PC-3 (cell line): ENCODE measurements around the gene TSPEAR. TPM values are rescaled to one million over a fixed set of nuclear protein-coding genes. Genes with fewer than 3 reads are reported as not detected.
"Not testable (repeated sequence)": the region's sequence is repeated elsewhere in the genome, so short reads cannot be mapped to it uniquely, and the experiment has no call there.

Experiments
- ATAC-seq: fragments of 200-7000 bp; cut with Tn5 transposase; 2 replicates; pipeline ENCODE4 v1.9.1; 2020; ENCODE audit warnings: mild to moderate bottlenecking, moderate library complexity
- BruUV-seq: library from RNA; stranded (reverse); fragments of 400-500 nt; replicated peaks from 2 replicates; lab custom pipeline; 2021; lab: Mats Ljungman, UMichigan
- CTCF ChIA-PET: fragments of 300-600 bp; sonication (Branson Sonifier 250); formaldehyde crosslinking; loops from one replicate; lab custom pipeline; 2022; ENCODE audit warnings: antibody characterized with exemption; lab: Charles Lee
- POLR2A ChIA-PET: fragments of 300-600 bp; sonication (Branson Sonifier 250); formaldehyde crosslinking; loops from one replicate; lab custom pipeline; 2022; ENCODE audit warnings: antibody characterized with exemption; ENCODE audit not compliant: unreplicated experiment; lab: Charles Lee
- DNase-seq: peaks from one replicate; pipeline ENCODE4 v3.0.0-alpha.2; 2015
- H2AFZ ChIP-seq: fragments of 300-600 bp; sonication (generic); 2 replicates; pipeline ENCODE4 v1.6.0; 2016; ENCODE audit warnings: antibody characterized with exemption, low read length
- H3F3A ChIP-seq: fragments of 300-600 bp; sonication (generic); one replicate; pipeline ENCODE4 v1.6.0; 2017; ENCODE audit warnings: antibody characterized with exemption, low read length, control low read depth, mild to moderate bottlenecking; ENCODE audit not compliant: unreplicated experiment
- H3K27ac ChIP-seq: fragments of 300-600 bp; sonication (generic); 2 replicates; pipeline ENCODE4 v1.5.1; 2016; ENCODE audit warnings: mild to moderate bottlenecking, low read length
- H3K27me3 ChIP-seq: fragments of 300-600 bp; sonication (generic); 2 replicates; pipeline ENCODE4 v1.6.1; 2016; ENCODE audit warnings: low read length, mixed read lengths
- H3K36me3 ChIP-seq: fragments of 300-600 bp; sonication (generic); 2 replicates; pipeline ENCODE4 v1.6.1; 2016; ENCODE audit warnings: low read depth, mixed run types, low read length, mixed read lengths
- H3K4me1 ChIP-seq: fragments of 300-600 bp; sonication (generic); 2 replicates; pipeline ENCODE4 v1.5.1; 2016; ENCODE audit warnings: low read length; ENCODE audit not compliant: insufficient read depth
- H3K4me2 ChIP-seq: fragments of 300-600 bp; sonication (generic); 2 replicates; pipeline ENCODE4 v1.6.0; 2016; ENCODE audit warnings: low read length
- H3K4me3 ChIP-seq: fragments of 300-600 bp; sonication (generic); 2 replicates; pipeline ENCODE4 v1.5.1; 2016; ENCODE audit warnings: mild to moderate bottlenecking, low read length, mixed read lengths
- H3K79me2 ChIP-seq: fragments of 300-600 bp; sonication (generic); 2 replicates; pipeline ENCODE4 v1.6.1; 2017; ENCODE audit warnings: low read length, mixed read lengths
- H3K9ac ChIP-seq: fragments of 300-600 bp; sonication (generic); 2 replicates; pipeline ENCODE4 v1.6.0; 2016; ENCODE audit warnings: mild to moderate bottlenecking, low read length
- H3K9me2 ChIP-seq: fragments of 300-600 bp; sonication (generic); replicated peaks from 2 replicates; pipeline ENCODE4 v1.6.1; 2016; ENCODE audit warnings: mixed run types, low read length, mixed read lengths
- H3K9me3 ChIP-seq: fragments of 300-600 bp; sonication (generic); 2 replicates; pipeline ENCODE4 v1.6.1; 2016; ENCODE audit warnings: low read length, mixed read lengths
- H4K20me1 ChIP-seq: fragments of 300-600 bp; sonication (generic); 2 replicates; pipeline ENCODE4 v1.6.1; 2016; ENCODE audit warnings: low read length, mixed read lengths
- CTCF ChIP-seq: fragments of 300-600 bp; sonication (generic); conservative IDR thresholded peaks from 2 replicates; pipeline ENCODE4 v1.5.1; 2017; ENCODE audit warnings: antibody characterized with exemption, low read depth, mild to moderate bottlenecking, low read length
- EZH2 ChIP-seq: fragments of 300-600 bp; sonication (generic); IDR thresholded peaks from one replicate; pipeline ENCODE4 v1.6.1; 2017; ENCODE audit warnings: antibody characterized with exemption, mild to moderate bottlenecking, low read length; ENCODE audit not compliant: unreplicated experiment
- EZH2phosphoT487 ChIP-seq: fragments of 300-600 bp; sonication (generic); IDR thresholded peaks from 2 replicates; pipeline ENCODE4 v1.6.1; 2018; ENCODE audit warnings: mild to moderate bottlenecking, antibody characterized with exemption, low read length, borderline replicate concordance
- intact Hi-C: fragments of 100-400 bp; cut with micrococcal nuclease; formaldehyde crosslinking; loops from 2 replicates; pipeline ENCODE4 v1.9.0; 2023
- total RNA-seq: library from RNA; depleted of rRNA; stranded (reverse); fragments of >200 nt; gene quantifications from 2 replicates; pipeline ENCODE4 v1.2.3, GENCODE V29; 2014

TSPEAR gene
- total RNA-seq, 1 experiment from 2014 or later: 2.1 TPM

GRCh38 chr21:44686843-44687561, 24.4 kb downstream of the TSPEAR start:
- ATAC-seq (no peak), DNase-seq (no peak)
- Histone ChIP-seq H3K9me3 (no peaks in the 10 kb centered on the region), H3K4me3 (no peak overlapping the region), H4K20me1 (no peaks in the 10 kb centered on the region), H3K4me2 (no peak overlapping the region), H3K9ac (no peak overlapping the region), H3F3A (no peaks in the 10 kb centered on the region), H3K27me3 (no peaks in the 10 kb centered on the region), H2AFZ (no peak overlapping the region), H3K36me3 (no peaks in the 10 kb centered on the region), H3K79me2 (no peaks in the 10 kb centered on the region), H3K9me2 (no peaks in the 10 kb centered on the region), H3K4me1 (no peaks in the 10 kb centered on the region), H3K27ac (no peak overlapping the region)
- no TSS peak for BruUV-seq
- ChIA-PET POLR2A (no interaction called here), CTCF (no interaction called here)
- no peak for TF ChIP-seq EZH2phosphoT487
- TF ChIP-seq EZH2: no peak
- intact Hi-C loops: no loop called here

DNA sequence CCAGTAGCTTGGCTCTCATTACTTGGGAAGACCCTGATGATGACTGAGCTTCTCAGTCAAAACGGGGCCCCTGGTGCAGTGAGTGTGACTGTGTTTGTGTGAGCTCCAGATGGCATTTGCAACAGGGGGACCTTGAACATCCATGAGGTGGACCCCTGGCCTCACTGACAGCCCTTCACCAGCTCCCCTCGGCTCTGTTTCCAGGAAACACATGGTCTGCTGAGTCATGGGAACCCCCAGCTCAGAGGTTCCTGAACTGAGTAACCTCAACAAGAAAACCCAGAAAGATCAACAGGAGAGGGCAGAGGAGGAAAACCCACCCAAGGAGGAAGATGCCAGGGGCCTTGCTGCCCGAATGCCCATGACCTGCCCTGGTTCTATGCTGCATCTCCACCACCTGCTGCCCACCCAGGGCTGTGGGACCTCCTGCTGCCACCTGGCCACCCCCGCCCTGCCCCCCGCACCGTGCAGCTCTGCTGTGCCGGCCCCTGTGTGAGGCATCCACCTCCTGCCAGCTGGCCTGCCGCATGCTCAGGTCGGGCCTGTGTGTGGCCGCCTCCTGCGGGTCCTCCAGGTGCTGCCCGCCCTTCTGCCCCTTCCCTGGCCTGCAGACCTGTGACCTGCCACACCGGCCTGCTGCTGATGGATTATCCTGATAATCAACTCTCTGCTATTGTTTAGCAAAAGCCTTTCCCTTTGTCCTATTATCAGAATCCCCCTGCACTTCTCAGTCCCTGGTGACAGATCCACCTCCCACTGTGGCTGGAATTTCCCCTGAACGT, 25.2 kb downstream of the TSPEAR start:
- no peak for TF ChIP-seq EZH2
- no peak for TF ChIP-seq EZH2phosphoT487
- no peak for TF ChIP-seq CTCF
- POLR2A ChIA-PET: no interaction called here
- no peak for ATAC-seq

DNA sequence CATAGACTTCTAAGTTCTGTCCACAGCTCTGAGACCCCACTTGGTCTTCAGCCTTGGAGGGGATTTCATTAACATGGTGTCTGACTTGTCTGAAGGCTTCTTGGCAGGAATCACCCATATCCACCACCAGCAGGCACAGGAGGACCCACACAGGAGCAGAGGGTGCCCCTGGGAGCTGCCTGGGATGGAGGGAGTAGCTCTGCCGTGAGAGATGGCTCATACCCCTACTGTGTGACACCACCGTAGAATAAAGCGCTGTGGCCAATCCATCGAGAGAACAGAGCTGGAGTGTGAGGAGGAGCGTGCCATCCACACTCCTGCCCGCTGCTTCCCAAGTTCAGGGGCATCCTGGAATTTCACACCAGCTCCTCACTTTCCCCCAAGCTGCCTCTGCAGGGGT, 26.3 kb downstream of the TSPEAR start:
- H3K36me3 ChIP-seq, H3K27me3 ChIP-seq, DNase-seq, H3F3A ChIP-seq, H3K4me2 ChIP-seq, H3K79me2 ChIP-seq, H4K20me1 ChIP-seq, H3K4me1 ChIP-seq, BruUV-seq, CTCF ChIA-PET, H2AFZ ChIP-seq, POLR2A ChIA-PET, H3K9me3 ChIP-seq, H3K9ac ChIP-seq, ATAC-seq, H3K27ac ChIP-seq, intact Hi-C loops, H3K9me2 ChIP-seq, H3K4me3 ChIP-seq: not testable (repeated sequence)

More for the DNA sequence above, 25.2 kb downstream of the TSPEAR start:
- Histone ChIP-seq H3K4me1 (no peaks in the 10 kb centered on the region), H4K20me1 (no peaks in the 10 kb centered on the region), H2AFZ (no peak overlapping the region), H3F3A (no peaks in the 10 kb centered on the region), H3K79me2 (no peaks in the 10 kb centered on the region), H3K4me2 (no peak overlapping the region), H3K9me2 (no peaks in the 10 kb centered on the region), H3K9ac (no peak overlapping the region), H3K27me3 (no peaks in the 10 kb centered on the region), H3K27ac (no peak overlapping the region), H3K36me3 (no peaks in the 10 kb centered on the region), H3K9me3 (no peaks in the 10 kb centered on the region), H3K4me3 (no peak overlapping the region)
- DNase-seq: no peak
- CTCF ChIA-PET: no interaction called here
- BruUV-seq: no TSS peak
- intact Hi-C loops: no loop called here
